ENCODE data around the gene CCDC182.

DNA sequence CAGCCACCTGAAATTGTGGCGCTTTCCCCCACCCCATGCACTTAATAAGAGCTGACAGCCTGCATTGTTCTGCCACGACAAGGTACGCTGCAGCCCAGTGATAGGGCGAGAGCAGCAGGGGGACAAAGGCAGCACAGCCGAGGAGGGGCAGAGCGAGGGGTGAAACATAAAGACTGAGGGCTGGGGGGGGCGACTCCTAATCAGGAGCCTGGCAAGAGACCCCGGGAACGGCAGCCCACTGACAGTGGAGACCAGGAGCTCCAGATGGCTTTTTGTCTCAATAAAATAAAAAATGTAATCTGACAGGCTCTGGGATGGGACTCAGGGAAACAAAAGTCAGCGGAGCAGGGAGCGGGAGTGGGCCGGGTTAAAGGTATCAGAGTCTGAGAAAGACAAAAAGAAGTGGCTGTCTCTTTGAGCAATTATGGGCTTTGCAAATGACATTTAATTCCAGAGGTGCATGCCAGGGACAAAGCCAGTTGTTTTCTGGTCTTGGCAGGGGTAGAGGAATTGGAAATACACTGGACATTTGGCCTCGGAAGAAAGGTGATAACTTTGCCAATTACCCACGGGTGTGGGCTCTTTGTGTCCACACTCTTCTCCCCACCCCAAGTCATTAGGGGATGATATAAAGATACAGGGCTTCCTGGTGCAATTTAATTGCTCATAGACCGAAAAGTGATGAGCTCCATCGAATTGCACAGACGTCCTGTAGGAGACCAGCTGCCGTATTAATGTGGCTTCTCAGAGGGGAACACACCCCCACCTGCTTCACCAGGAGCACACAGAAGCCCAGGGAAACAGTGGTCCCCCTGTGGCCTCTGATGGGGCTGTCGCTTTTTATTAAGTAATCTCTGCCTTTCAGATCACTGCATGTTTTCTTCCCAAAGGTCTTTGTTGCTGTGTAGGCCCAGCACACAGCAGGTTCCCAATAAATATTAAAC is 17.6 kb upstream of the CCDC182 start:
- TF ChIP-seq CEBPB (IDR thresholded peaks at IDR 0.05), result no peak
- TF ChIP-seq EP300 (IDR thresholded peaks at IDR 0.05; ENCODE audit: borderline replicate concordance), result no peak
- TF ChIP-seq, protein P1, sequence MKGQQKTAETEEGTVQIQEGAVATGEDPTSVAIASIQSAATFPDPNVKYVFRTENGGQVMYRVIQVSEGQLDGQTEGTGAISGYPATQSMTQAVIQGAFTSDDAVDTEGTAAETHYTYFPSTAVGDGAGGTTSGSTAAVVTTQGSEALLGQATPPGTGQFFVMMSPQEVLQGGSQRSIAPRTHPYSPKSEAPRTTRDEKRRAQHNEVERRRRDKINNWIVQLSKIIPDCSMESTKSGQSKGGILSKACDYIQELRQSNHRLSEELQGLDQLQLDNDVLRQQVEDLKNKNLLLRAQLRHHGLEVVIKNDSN (IDR thresholded peaks at IDR 0.05), result no peak
- no peak for TF ChIP-seq NFIC (IDR thresholded peaks at IDR 0.05)
- no peak for TF ChIP-seq CREB1 (IDR thresholded peaks at IDR 0.05; ENCODE audit: low read depth)
- no peak for TF ChIP-seq RAD21 (IDR thresholded peaks at IDR 0.05; ENCODE audit: low read depth)
